ENCODE data around the gene SRRM5. TPM values are rescaled to one million over a fixed set of nuclear protein-coding genes. Genes with fewer than 3 reads are reported as not detected.
A peak's percentile ranks its signal among the peaks of the same experiment; 100 is the strongest.

The SRRM5 gene
- total and polyA plus RNA-seq, 7 donors: 0.27 to 1.1 (median 0.51) TPM; not detected in 3

- H3K27ac ChIP-seq: no peak overlapping the region
- TF ChIP-seq EP300 (IDR thresholded peaks at IDR 0.05) (no peak), POLR2A (IDR thresholded peaks at IDR 0.05) (no peak)
- H3K4me1 ChIP-seq: peaks cover 0 to 20% (median 18%) of the 10 kb centered on the region in 4 donors
- H3K9me3 ChIP-seq: no peaks in the 10 kb centered on the region
- H3K27me3 ChIP-seq: no peaks in the 10 kb centered on the region
- H3K36me3 ChIP-seq: peaks cover 16 to 67% (median 32%) of the 10 kb centered on the region in 4 donors
- no peak for DNase-seq
- intact Hi-C loops (cut with DNase I): no loop called here
- no peak overlapping the region for H3K4me3 ChIP-seq
- 67 to 88% methylated on average over 6 of the region's 6 CpGs for WGBS, 2 donors
Observed at GRCh38 chr19:43589678-43590077, 22.2 kb upstream of the SRRM5 start.

DNA sequence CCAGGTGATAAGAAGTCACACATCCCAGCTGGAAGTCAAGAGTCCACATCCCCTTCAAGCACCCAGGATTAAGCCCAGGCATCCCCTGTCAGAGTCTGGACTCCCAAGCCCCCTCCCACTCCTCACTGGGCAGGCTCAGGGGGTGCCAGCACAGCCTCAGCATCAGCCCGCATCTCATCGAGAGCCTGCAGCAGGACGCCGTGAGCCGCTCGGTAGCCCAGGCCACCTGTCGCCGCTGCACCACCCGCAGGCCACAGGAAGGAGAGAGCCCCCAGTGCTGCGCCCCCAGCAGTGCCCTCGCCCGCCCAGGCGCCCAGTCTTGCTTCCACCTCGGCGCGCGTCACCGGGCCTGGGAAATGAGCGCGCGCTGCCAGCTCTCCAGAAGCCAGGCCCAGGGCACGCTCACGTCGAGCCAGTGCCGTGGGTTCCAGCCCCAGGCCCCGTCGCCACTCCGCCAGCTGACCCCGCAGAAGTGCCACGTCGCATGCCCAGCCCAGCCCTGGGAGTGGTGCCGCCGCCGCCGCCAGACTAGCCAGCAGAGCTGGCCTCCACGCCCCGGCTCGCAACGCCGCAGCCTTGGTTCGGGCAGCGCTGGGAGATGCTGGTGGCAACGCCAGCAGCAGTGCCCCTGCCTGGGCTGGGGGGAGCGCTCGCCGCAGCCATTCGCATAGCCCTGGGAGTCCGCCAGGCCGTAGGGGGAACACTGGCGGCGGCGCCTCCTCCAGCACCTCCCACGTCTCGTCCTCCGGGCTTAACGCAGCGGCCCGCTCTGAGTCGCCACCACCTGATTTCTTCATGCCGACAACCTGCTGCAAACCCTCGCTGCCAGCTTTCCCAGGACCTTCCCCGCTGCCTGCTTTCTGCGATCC lies 19.8 kb upstream of the SRRM5 start:
- DNase-seq: no peak
- H3K9me3 ChIP-seq: no peaks in the 10 kb centered on the region
- no peaks in the 10 kb centered on the region for H3K27me3 ChIP-seq
- intact Hi-C loops (cut with DNase I): no loop called here
- H3K4me1 ChIP-seq: peaks cover 0 to 36% (median 28%) of the 10 kb centered on the region in 4 donors
- peaks cover 16 to 59% (median 28%) of the 10 kb centered on the region in 4 donors for H3K36me3 ChIP-seq
- 97% methylated on average over 63 of the region's 63 CpGs for WGBS, 2 donors
- TF ChIP-seq, protein P1, sequence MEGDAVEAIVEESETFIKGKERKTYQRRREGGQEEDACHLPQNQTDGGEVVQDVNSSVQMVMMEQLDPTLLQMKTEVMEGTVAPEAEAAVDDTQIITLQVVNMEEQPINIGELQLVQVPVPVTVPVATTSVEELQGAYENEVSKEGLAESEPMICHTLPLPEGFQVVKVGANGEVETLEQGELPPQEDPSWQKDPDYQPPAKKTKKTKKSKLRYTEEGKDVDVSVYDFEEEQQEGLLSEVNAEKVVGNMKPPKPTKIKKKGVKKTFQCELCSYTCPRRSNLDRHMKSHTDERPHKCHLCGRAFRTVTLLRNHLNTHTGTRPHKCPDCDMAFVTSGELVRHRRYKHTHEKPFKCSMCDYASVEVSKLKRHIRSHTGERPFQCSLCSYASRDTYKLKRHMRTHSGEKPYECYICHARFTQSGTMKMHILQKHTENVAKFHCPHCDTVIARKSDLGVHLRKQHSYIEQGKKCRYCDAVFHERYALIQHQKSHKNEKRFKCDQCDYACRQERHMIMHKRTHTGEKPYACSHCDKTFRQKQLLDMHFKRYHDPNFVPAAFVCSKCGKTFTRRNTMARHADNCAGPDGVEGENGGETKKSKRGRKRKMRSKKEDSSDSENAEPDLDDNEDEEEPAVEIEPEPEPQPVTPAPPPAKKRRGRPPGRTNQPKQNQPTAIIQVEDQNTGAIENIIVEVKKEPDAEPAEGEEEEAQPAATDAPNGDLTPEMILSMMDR (IDR thresholded peaks at IDR 0.05): no peak
- TF ChIP-seq EP300 (IDR thresholded peaks at IDR 0.05) (no peak), POLR2AphosphoS5 (IDR thresholded peaks at IDR 0.05) (no peak)
- H3K4me3 ChIP-seq: no peak overlapping the region
- no peak overlapping the region for H3K27ac ChIP-seq

GRCh38 chr19:43592800-43593350 lies 19.0 kb upstream of the SRRM5 start:
- 96% methylated on average over 37 of the region's 37 CpGs for WGBS, 2 donors
- no peaks in the 10 kb centered on the region for H3K27me3 ChIP-seq
- intact Hi-C loops (cut with DNase I): no loop called here
- H3K9me3 ChIP-seq: no peaks in the 10 kb centered on the region
- H3K27ac ChIP-seq: no peak overlapping the region
- H3K4me3 ChIP-seq: no peak overlapping the region
- no peak for TF ChIP-seq POLR2A (IDR thresholded peaks at IDR 0.05)
- H3K36me3 ChIP-seq: peaks cover 16 to 59% (median 28%) of the 10 kb centered on the region in 4 donors
- peaks cover 0 to 43% (median 35%) of the 10 kb centered on the region in 4 donors for H3K4me1 ChIP-seq
- DNase-seq: no peak

- H3K4me1 ChIP-seq: peaks cover 0 to 46% (median 37%) of the 10 kb centered on the region in 4 donors
- peaks cover 16 to 60% (median 29%) of the 10 kb centered on the region in 4 donors for H3K36me3 ChIP-seq
- intact Hi-C loops (cut with DNase I): no loop called here
- no peaks in the 10 kb centered on the region for H3K9me3 ChIP-seq
- TF ChIP-seq EP300 (IDR thresholded peaks at IDR 0.05) (no peak), POLR2A (IDR thresholded peaks at IDR 0.05) (no peak), POLR2AphosphoS5 (IDR thresholded peaks at IDR 0.05) (no peak)
- TF ChIP-seq, protein P1 (IDR thresholded peaks at IDR 0.05): no peak
- peak overlapping the region; percentile 90 to 99 (median 95) for H3K27ac ChIP-seq
- WGBS, 2 donors: 84 to 92% methylated on average over 10 of the region's 10 CpGs
- no peaks in the 10 kb centered on the region for H3K27me3 ChIP-seq
- peak overlapping the region in 3 of 4 donors; percentile 57 to 73 (median 72) for H3K4me3 ChIP-seq
- no peak for DNase-seq
Observed at GRCh38 chr19:43594081-43594697, 17.7 kb upstream of the SRRM5 start.

- TF ChIP-seq EP300 (IDR thresholded peaks at IDR 0.05) (no peak), POLR2A (IDR thresholded peaks at IDR 0.05) (no peak), POLR2AphosphoS5 (IDR thresholded peaks at IDR 0.05) (peak in 1 of 4 donors; percentile 26)
- TF ChIP-seq, protein P1 (IDR thresholded peaks at IDR 0.05): peak; percentile 13 to 52 (median 41)
- 1% methylated on average over 64 of the region's 64 CpGs for WGBS, 2 donors
- no peaks in the 10 kb centered on the region for H3K9me3 ChIP-seq
- H3K4me3 ChIP-seq: peak overlapping the region; percentile 57 to 73 (median 70)
- peaks cover 16 to 60% (median 31%) of the 10 kb centered on the region in 4 donors for H3K36me3 ChIP-seq
- H3K27ac ChIP-seq: peak overlapping the region; percentile 90 to 99 (median 95)
- intact Hi-C loops (cut with DNase I): loop anchor here (5.0 kb wide), 1 partner anchor 47 kb away; no protein-coding TSS in a partner anchor
- no peaks in the 10 kb centered on the region for H3K27me3 ChIP-seq
- peak; percentile 81 for DNase-seq
- peaks cover 0 to 46% (median 37%) of the 10 kb centered on the region in 4 donors for H3K4me1 ChIP-seq
Observed at GRCh38 chr19:43594710-43595604, 16.9 kb upstream of the SRRM5 start.
